Measurements from ENCODE around the gene TRMT2A.
"Not testable (repeated sequence)": the region's sequence is repeated elsewhere in the genome, so short reads cannot be mapped to it uniquely, and the experiment has no call there.

Gene TRMT2A, protein sequence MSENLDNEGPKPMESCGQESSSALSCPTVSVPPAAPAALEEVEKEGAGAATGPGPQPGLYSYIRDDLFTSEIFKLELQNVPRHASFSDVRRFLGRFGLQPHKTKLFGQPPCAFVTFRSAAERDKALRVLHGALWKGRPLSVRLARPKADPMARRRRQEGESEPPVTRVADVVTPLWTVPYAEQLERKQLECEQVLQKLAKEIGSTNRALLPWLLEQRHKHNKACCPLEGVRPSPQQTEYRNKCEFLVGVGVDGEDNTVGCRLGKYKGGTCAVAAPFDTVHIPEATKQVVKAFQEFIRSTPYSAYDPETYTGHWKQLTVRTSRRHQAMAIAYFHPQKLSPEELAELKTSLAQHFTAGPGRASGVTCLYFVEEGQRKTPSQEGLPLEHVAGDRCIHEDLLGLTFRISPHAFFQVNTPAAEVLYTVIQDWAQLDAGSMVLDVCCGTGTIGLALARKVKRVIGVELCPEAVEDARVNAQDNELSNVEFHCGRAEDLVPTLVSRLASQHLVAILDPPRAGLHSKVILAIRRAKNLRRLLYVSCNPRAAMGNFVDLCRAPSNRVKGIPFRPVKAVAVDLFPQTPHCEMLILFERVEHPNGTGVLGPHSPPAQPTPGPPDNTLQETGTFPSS

DNA sequence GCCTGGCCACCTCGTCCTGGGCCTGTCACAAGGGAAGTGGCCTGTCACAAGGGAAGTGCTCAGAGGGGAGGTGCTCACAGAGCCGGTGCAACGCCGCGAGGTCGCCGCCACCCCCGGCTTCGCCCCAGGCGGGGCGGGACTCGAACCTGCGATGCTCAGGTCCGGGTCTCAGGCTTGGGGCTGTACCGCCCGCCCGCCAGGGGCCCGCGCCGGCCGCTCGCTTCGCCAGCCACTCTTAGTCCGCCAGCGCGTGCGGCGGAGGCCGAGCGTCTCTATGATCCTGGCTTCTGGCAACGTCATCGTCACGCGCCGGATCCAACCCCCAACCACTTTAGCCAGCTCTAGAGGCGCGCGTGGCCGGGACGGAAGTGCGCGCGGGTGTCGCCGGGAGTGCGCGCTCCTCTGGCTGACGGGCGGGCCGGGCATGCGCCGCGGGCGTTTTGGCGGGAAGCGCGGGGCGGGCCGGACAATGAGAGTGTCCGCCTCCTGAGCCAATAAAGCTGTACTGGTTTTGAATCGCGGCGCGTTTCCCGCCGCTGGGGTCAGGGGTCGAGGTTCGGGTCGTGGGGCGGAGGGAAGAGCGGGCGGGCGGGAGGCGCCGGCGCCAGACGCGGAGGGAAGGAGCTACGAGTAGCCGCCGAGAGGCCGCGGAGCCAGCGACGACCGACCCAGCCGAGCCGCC is at the start of gene TRMT2A:
Gene TRMT2A, minus strand, starts transcription at position 276 of the 682 bp plus-strand sequence. CDS start 320 bp downstream, outside the sequence.
- TF ChIP-seq, protein P1, sequence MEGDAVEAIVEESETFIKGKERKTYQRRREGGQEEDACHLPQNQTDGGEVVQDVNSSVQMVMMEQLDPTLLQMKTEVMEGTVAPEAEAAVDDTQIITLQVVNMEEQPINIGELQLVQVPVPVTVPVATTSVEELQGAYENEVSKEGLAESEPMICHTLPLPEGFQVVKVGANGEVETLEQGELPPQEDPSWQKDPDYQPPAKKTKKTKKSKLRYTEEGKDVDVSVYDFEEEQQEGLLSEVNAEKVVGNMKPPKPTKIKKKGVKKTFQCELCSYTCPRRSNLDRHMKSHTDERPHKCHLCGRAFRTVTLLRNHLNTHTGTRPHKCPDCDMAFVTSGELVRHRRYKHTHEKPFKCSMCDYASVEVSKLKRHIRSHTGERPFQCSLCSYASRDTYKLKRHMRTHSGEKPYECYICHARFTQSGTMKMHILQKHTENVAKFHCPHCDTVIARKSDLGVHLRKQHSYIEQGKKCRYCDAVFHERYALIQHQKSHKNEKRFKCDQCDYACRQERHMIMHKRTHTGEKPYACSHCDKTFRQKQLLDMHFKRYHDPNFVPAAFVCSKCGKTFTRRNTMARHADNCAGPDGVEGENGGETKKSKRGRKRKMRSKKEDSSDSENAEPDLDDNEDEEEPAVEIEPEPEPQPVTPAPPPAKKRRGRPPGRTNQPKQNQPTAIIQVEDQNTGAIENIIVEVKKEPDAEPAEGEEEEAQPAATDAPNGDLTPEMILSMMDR (conservative IDR thresholded peaks at IDR 0.05; ENCODE audit: low read depth, low read length): peak; percentile 4
- peak; percentile 93 for DNase-seq (ENCODE audit: low read depth)
- H3K4me3 ChIP-seq (ENCODE audit: low read length): peak within 1 kb of the TSS; percentile 90

DNA sequence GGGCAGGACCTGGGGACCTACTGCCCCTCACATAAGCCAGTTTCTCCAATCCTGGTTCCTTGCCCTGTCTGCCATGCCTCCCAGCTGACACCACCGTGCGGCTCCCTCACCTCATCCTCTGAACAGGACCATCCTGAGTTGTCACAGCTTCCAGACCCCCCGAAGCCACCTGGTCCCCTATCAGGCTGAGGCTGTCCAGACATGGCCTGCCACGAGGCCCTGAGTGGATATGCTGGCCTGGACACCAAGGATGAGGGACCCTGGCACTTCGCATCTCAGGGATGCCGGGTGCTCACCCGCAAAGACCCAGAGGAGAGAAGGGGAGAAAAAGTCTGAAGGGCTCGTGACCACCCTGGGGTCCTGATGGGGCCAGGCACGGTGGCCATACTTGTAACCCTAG is 49.7 kb upstream of the TRMT2A start:
- TF ChIP-seq, protein P1 (conservative IDR thresholded peaks at IDR 0.05; ENCODE audit: low read depth, low read length): no peak
- no peak for DNase-seq (ENCODE audit: low read depth)
- H3K4me3 ChIP-seq (ENCODE audit: low read length): no peak overlapping the region

DNA sequence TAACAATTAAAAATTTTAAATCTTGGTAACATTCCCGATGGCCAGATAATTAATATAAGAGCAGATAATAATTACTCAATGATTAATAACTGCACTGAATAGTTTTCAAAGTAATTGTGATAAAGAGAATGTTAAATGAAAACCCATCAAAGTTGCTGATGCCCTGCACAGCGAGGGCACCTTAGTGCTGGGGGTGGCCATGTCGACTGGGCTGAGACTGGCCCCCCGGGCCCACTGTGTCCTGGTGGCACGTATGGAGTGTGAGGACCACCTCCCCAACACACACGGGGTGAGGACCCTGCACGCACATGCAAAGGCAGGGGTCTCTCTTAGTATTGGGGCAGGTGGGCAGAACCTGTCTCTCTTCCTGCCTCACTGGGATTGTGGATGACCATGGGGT is 48.9 kb upstream of the TRMT2A start:
- TF ChIP-seq, protein P1 (conservative IDR thresholded peaks at IDR 0.05; ENCODE audit: low read depth, low read length): no peak
- DNase-seq (ENCODE audit: low read depth): no peak
- H3K4me3 ChIP-seq (ENCODE audit: low read length): no peak overlapping the region

DNA sequence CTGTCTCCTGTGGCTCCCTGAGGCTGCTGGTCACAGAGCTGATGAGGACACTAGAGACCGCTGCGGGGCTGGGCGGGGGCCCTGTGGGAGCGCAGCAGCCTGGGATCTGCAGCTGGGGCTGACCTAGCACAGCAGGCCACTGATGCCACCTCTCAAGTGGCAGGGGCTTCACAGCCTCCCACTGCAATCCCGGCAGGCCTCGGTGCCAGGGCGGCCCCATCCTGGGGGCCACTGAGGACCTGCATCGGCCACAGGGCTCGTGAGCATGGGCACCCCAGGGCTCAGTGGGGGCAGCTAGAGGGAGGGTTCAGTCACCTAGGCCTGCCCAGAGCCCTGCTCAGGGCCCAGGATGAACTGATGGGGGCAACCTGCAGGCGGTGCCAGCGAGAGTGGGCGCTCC is 48.4 kb upstream of the TRMT2A start:
- no peak for DNase-seq (ENCODE audit: low read depth)
- no peak overlapping the region for H3K4me3 ChIP-seq (ENCODE audit: low read length)
- TF ChIP-seq, protein P1 (conservative IDR thresholded peaks at IDR 0.05; ENCODE audit: low read depth, low read length): no peak

DNA sequence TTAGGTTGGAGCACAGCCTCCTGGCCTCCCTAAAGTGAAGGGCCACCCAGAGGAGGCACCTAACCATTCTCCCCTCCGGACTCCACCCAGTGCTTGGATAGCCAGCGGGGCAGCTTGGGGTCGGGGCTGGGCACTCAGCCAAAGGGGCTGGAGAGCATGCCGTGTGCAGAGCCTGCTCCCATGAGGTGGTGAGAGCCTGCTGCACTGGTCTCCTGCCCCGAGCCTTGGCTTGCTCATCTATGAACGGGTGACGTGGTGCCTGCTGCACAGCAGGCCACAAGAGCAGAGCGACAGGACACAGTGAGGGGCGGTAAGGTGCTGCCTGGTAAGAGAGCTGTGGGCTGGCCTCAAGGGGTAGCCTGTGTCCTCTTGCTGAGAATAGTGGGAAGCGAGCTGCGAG is 47.8 kb upstream of the TRMT2A start:
- no peak for DNase-seq (ENCODE audit: low read depth)
- TF ChIP-seq, protein P1 (conservative IDR thresholded peaks at IDR 0.05; ENCODE audit: low read depth, low read length): no peak
- H3K4me3 ChIP-seq (ENCODE audit: low read length): no peak overlapping the region

DNA sequence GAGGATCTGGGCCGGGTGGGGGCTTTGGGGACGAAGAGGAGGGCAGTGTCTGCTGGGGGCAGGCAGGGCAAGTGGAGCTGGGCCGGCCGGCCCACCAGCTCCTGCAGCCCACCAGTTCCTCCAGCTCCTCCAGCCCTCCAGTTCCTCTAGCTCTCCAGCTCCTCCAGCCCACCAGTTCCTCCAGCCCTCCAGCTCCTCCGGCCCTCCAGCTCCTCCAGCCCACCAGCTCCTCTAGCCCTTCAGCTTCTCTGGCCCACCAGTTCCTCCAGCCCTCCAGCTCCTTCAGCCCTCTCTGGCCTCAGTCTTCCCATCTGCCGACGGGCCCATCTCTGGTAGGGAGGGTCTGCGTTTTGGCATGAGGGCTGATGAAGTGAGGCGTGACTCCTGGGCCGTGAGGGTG is 43.0 kb upstream of the TRMT2A start:
- TF ChIP-seq, protein P1 (conservative IDR thresholded peaks at IDR 0.05; ENCODE audit: low read depth, low read length): no peak
- H3K4me3 ChIP-seq (ENCODE audit: low read length): no peak overlapping the region
- DNase-seq (ENCODE audit: low read depth): no peak

DNA sequence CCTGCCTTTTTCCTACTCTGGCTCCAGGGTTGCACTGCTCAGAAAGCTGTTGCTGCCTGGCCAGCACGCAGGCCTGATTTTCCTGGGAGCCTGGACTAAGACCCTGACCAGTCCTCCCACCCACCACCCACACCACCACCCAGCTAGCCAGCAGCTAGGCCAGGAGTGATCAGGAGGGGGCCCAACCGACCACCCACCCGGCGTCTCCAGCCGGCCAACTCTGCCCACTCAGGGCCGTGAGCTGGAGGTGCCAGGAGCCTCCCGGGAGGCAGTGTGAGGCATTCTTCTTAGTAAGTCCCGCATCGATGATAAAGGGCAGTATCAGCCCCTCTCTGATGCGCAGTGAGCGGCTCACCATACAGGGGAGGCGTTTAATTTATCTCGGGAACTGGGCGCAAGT is 42.5 kb upstream of the TRMT2A start:
- DNase-seq (ENCODE audit: low read depth); H3K4me3 ChIP-seq (ENCODE audit: low read length): not testable (repeated sequence)

Measured in retinal pigment epithelial cell (primary cell).